GM12878 (cell line): ENCODE measurements around the gene ATP6V0C. TPM values are rescaled to one million over a fixed set of nuclear protein-coding genes. Genes with fewer than 3 reads are reported as not detected.

Experiments
- ATAC-seq: fragments of 200-7000 bp; cut with Tn5 transposase; 3 replicates; pipeline ENCODE4 v1.9.1; 2020; ENCODE audit warnings: mild to moderate bottlenecking, moderate library complexity
- BruUV-seq: library from RNA; stranded (reverse); fragments of 400-500 nt; replicated peaks from 2 replicates; lab custom pipeline; 2021; lab: Mats Ljungman, UMichigan
- CTCF ChIA-PET: fragments of 300-600 bp; sonication (Branson Sonifier 250); formaldehyde crosslinking; extraction: SDS; loops from one replicate; lab custom pipeline; 2021; ENCODE audit warnings: inconsistent platforms; lab: Yijun Ruan, JAX
- POLR2A ChIA-PET: fragments of 350-600 bp; formaldehyde crosslinking; extraction: SDS; loops from one replicate; lab custom pipeline; 2021; ENCODE audit warnings: inconsistent platforms; lab: Charles Lee
- RAD21 ChIA-PET: fragments of 300-600 bp; sonication (Branson Sonifier 250); formaldehyde crosslinking; loops from one replicate; lab custom pipeline; 2023; ENCODE audit warnings: antibody characterized with exemption; ENCODE audit not compliant: unreplicated experiment; lab: Charles Lee
- SMC1A ChIA-PET: fragments of 300-600 bp; sonication (Branson Sonifier 250); formaldehyde crosslinking; loops from one replicate; lab custom pipeline; 2023; ENCODE audit not compliant: unreplicated experiment, uncharacterized antibody; lab: Charles Lee
- DNase-seq: peaks from one replicate; pipeline ENCODE4 v3.0.0-alpha.2; 2011; ENCODE audit warnings: low read depth, low spot score
- FAIRE-seq: peaks from 3 replicates; lab custom pipeline; 2011; peaks lifted over from hg19 to GRCh38; lab: Jason Lieb, UNC
- H2AFZ ChIP-seq: 2 replicates; pipeline ENCODE4 v1.6.0; 2011; ENCODE audit warnings: low read depth, low read length, control low read depth; ENCODE audit not compliant: control insufficient read depth
- H3K27ac ChIP-seq: 2 replicates; pipeline ENCODE4 v1.5.1; 2011; ENCODE audit warnings: control low read depth; ENCODE audit not compliant: control insufficient read depth, insufficient read depth
- H3K27me3 ChIP-seq, 2 experiments: replicated peaks in 1 of 2; 2 replicates each; pipeline versions ENCODE4 v1.6.0 to v1.6.1; 2011; ENCODE audit warnings: low read length in 1 of 2; ENCODE audit not compliant: control insufficient read depth in 2 of 2, insufficient read depth in 2 of 2
- H3K36me3 ChIP-seq, 2 experiments: 2 replicates each; pipeline ENCODE4 v1.5.1; 2011; ENCODE audit warnings: low read length in 1 of 2; ENCODE audit not compliant: control insufficient read depth in 2 of 2, insufficient read depth in 2 of 2
- H3K4me1 ChIP-seq: 2 replicates; pipeline ENCODE4 v1.6.1; 2011; ENCODE audit warnings: mild to moderate bottlenecking, low read length, moderate library complexity, mixed read lengths; ENCODE audit not compliant: control insufficient read depth, insufficient read depth
- H3K4me2 ChIP-seq: 2 replicates; pipeline ENCODE4 v1.6.0; 2011; ENCODE audit warnings: control low read depth; ENCODE audit not compliant: control insufficient read depth, insufficient read depth
- H3K4me3 ChIP-seq: fragments of 200-600 bp; sonication (generic); 2 replicates; pipeline ENCODE4 v1.5.1; 2016
- H3K79me2 ChIP-seq: 2 replicates; pipeline ENCODE4 v1.6.0; 2011; ENCODE audit warnings: low read length; ENCODE audit not compliant: control insufficient read depth, insufficient read depth
- H3K9ac ChIP-seq: 2 replicates; pipeline ENCODE4 v1.8.0; 2011; ENCODE audit warnings: low read length, control low read depth, mixed read lengths; ENCODE audit not compliant: control insufficient read depth, insufficient read depth
- H3K9me3 ChIP-seq: replicated peaks from 3 replicates; pipeline ENCODE4 v1.5.1; 2011; ENCODE audit warnings: mild to moderate bottlenecking, low read length; ENCODE audit not compliant: control insufficient read depth, insufficient read depth
- H4K20me1 ChIP-seq: 2 replicates; pipeline ENCODE4 v1.6.0; 2011; ENCODE audit not compliant: control insufficient read depth, insufficient read depth
- CHD2 ChIP-seq: IDR thresholded peaks from 2 replicates; pipeline ENCODE4 v1.6.1; 2011; ENCODE audit warnings: low read depth, low read length, improper control_type of control experiment, borderline replicate concordance
- EED ChIP-seq: sonication (generic); IDR thresholded peaks from 2 replicates; pipeline ENCODE4 v1.6.1; 2016; ENCODE audit warnings: antibody characterized with exemption, low read depth
- HDGF ChIP-seq: fragments of 450-650 bp; IDR thresholded peaks from 2 replicates; pipeline ENCODE4 v1.6.1; 2016; ENCODE audit warnings: antibody characterized with exemption
- POU2F2 ChIP-seq: IDR thresholded peaks from 3 replicates; pipeline ENCODE4 v1.6.1; 2011; ENCODE audit warnings: low read depth, mild to moderate bottlenecking, low read length, borderline replicate concordance
- STAT3 ChIP-seq: IDR thresholded peaks from 2 replicates; pipeline ENCODE4 v1.6.1; 2011; ENCODE audit warnings: low read depth, low read length, improper control_type of control experiment
- WGBS: methylation state at CpG from one replicate; pipeline ENCODE4 v1.1.6; 2016; ENCODE audit warnings: low lambda C conversion rate; ENCODE audit not compliant: insufficient replicate concordance, insufficient coverage; ENCODE audit errors: missing lambda C conversion rate; 5-methylcytosine and 5-hydroxymethylcytosine counted together
- in situ Hi-C: fragments of 300-500 bp; cut with MboI; formaldehyde crosslinking; loops from 9 replicates; pipeline ENCODE4 v1.14.3; 2018; ENCODE audit warnings: mixed read lengths
- intact Hi-C: fragments of 100-400 bp; cut with micrococcal nuclease; formaldehyde crosslinking; loops from one replicate; pipeline ENCODE4 v1.14.2; 2022; ENCODE audit not compliant: unreplicated experiment
- polyA plus RNA-seq, 11 experiments: library from polyadenylated mRNA; depleted of rRNA in 4 of 11; unstranded in 6 of 11; stranded (reverse) in 5 of 11; fragments of >200 nt; fragmentation: Nextera tagmentation in 4 of 11; fragmentation: Illumina TruSeq in 1 of 11; extraction: Ambion mirVana in 4 of 11; extraction: Trizol in 1 of 11; gene quantifications; 1 replicate in 1 of 11; 2 replicates in 10 of 11; pipeline versions ENCODE4 v1.2.1 to v1.2.3, GENCODE V29; 2011 to 2016; ENCODE audit warnings: inconsistent platforms in 2 of 11, missing spikeins in 2 of 11, low read depth in 1 of 11
- total RNA-seq, 4 experiments: library from RNA; depleted of rRNA in 3 of 4; stranded (reverse); fragments of >200 nt in 3 of 4; fragmentation: Illumina TruSeq in 1 of 4; extraction: Trizol in 1 of 4; gene quantifications; 2 replicates each; pipeline versions ENCODE4 v1.2.1 to v1.2.3, GENCODE V29; 2013 to 2021
- TF ChIP-seq, protein P1 (sequence below): fragments of 150-350 bp; IDR thresholded peaks from 2 replicates; pipeline ENCODE4 v1.6.1; 2016; ENCODE audit warnings: low read depth, low read length

Gene ATP6V0C
- total and polyA plus RNA-seq, 10 of the 15 experiments (the other 5 are each of a cell fraction or from before 2014, with no cell fraction given) = 2.4 to 135 (median 18.4) TPM

DNA sequence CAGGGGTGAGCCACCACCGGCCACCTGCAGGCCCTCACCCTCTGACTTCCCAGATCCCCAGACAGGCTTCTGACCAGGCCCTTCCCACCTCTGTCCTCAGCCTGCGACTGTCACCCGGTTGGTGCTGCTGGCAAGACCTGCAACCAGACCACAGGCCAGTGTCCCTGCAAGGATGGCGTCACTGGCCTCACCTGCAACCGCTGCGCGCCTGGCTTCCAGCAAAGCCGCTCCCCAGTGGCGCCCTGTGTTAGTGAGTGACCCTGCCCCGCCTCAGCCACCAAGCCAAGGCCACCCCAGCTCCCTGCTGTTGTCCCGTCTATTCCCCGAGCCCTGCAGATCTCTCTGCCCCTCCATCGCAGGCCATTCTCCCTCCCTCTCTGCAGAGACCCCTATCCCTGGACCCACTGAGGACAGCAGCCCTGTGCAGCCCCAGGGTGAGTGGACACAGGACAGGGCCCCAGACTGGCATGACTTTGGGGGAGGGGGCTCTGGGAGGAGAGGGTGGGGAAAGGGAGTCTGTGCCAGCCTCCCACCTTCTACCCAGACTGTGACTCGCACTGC is 40.8 kb upstream of the ATP6V0C start:
- Histone ChIP-seq H3K36me3 (no peaks in the 10 kb centered on the region), H3K27me3 (peaks cover 0 to 2% of the 10 kb centered on the region in 2 experiments; a peak in 1 of 4 replicates), H3K4me2 (peak overlapping the region; percentile 74; the same call in 1 of the 2 replicates), H3K4me1 (peaks cover 20% of the 10 kb centered on the region), H3K9ac (no peak overlapping the region), H3K4me3 (peak overlapping the region; percentile 50; the same call in 1 of the 2 replicates), H4K20me1 (no peaks in the 10 kb centered on the region), H2AFZ (no peak overlapping the region), H3K79me2 (no peaks in the 10 kb centered on the region), H3K27ac (no peak overlapping the region), H3K9me3 (no peaks in the 10 kb centered on the region)
- in situ Hi-C loops (no loop called here), intact Hi-C loops (no loop called here)
- ATAC-seq (no peak), DNase-seq (no peak), FAIRE-seq (no peak)
- RAD21 ChIA-PET = no interaction called here
- BruUV-seq = no TSS peak
- TF ChIP-seq POU2F2 = no peak
- TF ChIP-seq EED = no peak
- no peak for TF ChIP-seq STAT3
- no peak for TF ChIP-seq HDGF
- no peak for TF ChIP-seq CHD2
- TF ChIP-seq, protein P1, sequence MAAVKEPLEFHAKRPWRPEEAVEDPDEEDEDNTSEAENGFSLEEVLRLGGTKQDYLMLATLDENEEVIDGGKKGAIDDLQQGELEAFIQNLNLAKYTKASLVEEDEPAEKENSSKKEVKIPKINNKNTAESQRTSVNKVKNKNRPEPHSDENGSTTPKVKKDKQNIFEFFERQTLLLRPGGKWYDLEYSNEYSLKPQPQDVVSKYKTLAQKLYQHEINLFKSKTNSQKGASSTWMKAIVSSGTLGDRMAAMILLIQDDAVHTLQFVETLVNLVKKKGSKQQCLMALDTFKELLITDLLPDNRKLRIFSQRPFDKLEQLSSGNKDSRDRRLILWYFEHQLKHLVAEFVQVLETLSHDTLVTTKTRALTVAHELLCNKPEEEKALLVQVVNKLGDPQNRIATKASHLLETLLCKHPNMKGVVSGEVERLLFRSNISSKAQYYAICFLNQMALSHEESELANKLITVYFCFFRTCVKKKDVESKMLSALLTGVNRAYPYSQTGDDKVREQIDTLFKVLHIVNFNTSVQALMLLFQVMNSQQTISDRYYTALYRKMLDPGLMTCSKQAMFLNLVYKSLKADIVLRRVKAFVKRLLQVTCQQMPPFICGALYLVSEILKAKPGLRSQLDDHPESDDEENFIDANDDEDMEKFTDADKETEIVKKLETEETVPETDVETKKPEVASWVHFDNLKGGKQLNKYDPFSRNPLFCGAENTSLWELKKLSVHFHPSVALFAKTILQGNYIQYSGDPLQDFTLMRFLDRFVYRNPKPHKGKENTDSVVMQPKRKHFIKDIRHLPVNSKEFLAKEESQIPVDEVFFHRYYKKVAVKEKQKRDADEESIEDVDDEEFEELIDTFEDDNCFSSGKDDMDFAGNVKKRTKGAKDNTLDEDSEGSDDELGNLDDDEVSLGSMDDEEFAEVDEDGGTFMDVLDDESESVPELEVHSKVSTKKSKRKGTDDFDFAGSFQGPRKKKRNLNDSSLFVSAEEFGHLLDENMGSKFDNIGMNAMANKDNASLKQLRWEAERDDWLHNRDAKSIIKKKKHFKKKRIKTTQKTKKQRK = no peak
- CTCF ChIA-PET = no interaction called here
- 86% methylated on average over 14 of the region's 14 CpGs for WGBS
- SMC1A ChIA-PET = no interaction called here
- POLR2A ChIA-PET = interaction anchor here (0.5 kb wide), 1 partner anchor 209 kb away, joined by 4 read pairs; no protein-coding TSS in a partner anchor
